Occipital lobe (tissue), 2 donors: ENCODE data around the gene ASPHD1. TPM values are rescaled to one million over a fixed set of nuclear protein-coding genes. Genes with fewer than 3 reads are reported as not detected.

Experiments
- DNase-seq: peaks from one replicate; lab custom pipeline; 2025; lab: John Stamatoyannopoulos, UW
- total RNA-seq: library from RNA; depleted of rRNA; stranded (reverse); fragments of >200 nt; gene quantifications from one replicate; pipeline ENCODE4 v1.2.3, GENCODE V29; 2014

The ASPHD1 gene
- total RNA-seq, 1 donor from 2014 or later: 17.2 TPM

DNA sequence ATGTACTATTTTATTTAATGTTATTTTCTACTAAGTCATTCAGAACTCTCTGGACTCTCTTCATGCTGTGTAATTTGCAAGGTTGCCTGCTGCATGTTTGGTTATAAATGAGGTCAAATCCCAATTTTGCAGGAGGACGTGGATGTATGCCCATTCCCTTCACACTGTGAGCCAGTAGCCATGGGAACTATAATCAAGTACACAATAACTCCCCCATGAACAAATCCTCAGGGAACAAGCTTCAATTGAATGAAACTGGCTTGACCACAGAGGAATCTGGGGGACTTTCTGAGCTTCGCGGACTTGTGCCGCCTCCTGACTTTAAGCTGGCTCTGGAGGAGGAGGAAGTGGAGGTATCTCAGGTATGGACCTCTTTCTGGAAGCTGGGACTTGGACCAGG, 40.4 kb downstream of the ASPHD1 start:
- DNase-seq: no peak

DNA sequence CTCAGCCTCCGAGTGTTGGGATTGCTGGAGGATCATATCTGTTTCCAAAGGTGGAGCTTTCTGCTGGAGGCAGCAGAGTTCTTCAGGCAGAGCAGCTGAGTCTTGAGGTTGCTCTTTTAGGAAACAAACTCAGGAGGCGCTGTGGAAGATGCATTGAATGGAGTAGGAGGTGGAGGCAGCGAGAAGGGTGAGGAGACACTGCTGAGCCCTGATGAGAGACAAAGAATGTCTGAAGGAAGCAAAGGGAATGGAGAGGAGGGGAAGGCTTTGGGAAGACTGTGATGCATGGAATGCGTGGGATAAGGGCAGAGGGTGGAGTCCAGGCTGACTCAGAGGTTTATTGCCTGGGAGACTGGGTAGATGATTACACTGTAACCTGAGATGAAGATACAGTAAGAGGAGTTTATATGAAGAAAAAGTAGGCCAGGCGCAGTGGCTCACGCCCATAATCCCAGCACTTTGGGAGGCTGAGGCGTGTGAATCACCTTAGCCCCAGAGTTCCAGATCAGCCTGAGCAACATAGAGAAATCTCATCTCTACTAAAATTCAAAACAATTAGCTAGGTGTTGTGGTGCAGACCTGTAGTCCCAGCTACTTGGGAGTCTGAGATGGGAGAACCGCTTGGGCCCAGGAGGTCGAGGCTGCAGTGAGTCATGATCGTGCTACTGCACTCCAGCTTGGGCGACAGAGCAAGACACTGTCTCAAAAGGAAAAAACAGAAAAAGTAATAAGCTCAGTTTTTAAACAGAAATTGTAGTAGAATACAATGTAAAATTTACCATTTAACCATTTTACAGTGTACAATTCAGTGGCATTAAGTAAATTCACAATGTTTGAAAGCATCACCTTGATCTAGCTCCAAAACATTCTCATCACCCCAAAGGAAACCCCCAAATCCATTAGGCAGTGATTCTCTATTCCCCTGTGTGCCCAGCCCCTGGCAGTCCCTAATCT, 43.8 kb downstream of the ASPHD1 start:
- no peak for DNase-seq

DNA sequence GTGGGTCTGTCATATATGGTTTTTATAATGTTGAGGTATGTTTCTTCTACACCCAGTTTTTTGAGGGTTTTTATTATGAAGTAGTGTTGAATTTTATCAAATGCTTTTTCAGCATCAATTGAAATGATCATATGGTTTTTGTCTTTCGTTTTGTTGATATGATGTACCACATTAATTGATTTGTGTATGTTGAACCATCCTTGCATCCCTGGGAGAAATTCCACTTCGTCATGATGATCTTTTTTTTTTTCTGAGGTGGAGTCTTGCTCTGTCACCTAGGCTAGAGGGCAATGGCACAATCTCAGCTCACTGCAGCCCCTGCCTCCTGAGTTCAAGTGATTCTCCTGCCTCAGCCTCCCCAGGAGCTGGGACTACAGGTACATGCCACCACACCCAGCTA, 47.6 kb downstream of the ASPHD1 start:
- no peak for DNase-seq

DNA sequence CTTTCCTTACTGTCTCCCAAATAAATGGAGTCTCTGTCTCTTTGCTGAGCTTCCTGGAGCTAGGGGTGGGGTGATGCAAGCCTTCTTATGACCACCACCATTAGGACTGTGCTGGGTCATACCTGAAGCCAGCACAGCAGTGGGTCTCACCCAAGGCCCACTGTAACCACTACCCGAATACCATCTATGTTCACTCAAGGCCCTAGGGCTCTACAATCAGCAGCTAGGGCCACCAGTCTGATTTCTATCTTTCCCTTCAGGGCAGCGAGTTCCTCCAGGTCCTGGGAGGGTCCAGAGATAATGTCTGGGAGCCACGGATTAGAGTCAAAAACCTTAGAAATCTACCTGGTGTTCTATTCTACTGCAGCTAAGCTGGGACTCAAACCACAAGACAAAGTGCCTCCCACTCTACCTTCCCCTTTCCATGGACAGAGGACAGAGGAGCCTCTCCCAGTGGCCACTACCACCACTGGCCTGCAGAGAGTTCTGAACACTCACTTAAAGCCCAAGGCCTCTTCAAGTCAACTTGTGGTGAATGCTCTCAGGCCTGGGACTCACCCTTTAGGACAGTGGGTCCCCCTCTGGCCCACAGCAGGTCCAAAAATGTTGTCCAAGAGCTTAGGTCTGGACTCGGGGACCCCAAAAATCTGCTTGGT, 50.6 kb downstream of the ASPHD1 start:
- DNase-seq: no peak

DNA sequence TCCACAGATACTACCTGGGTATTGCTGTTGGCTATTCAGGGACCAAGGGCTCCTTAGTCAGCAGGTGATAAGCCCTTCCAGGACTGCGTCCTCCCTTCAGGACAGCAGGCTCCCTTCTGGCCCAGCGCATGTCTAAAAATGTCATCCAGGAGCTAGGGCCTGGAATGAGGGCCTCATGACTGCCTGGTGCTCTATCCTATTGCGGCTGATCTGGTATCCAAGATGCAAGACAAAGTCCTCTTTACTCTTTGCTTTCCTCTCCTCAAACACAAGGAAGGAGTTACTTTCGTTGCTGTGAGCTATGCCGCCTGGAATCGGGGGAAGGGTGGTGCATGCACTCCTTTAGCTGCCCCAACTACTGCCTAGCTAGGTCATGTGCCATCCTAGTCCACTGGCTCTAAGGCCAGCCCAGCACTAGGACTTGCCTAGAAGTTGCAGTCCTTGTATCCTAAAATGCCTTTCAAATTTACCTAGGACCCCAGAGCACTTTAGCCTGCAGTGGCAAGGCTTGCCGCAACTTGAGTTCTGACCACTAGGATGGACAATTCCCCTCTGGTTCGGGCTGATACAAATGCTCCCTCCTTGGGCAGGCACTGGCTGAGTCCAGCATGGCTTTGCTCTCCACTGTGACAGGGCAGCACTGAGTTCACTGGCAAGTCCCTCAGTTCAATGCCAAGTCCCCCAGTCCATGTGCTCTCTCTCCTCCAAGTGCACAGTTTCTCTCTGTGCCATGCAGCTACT, 51.5 kb downstream of the ASPHD1 start:
- DNase-seq: no peak

Other genes starting within 250 kb of the ASPHD1 start
- gene SPN, start 237.2 kb upstream of the ASPHD1 start, total RNA-seq: 0.16 TPM
- gene QPRT, start 221.3 kb upstream of the ASPHD1 start, total RNA-seq: 4.4 TPM
- 0.31 TPM for gene C16orf54, start 154.5 kb upstream of the ASPHD1 start, total RNA-seq
- gene ZG16, start 122.2 kb upstream of the ASPHD1 start, total RNA-seq: not detected
- 35.7 TPM for gene KIF22, start 109.7 kb upstream of the ASPHD1 start, total RNA-seq
- gene MAZ, start 94.0 kb upstream of the ASPHD1 start, total RNA-seq: 271 TPM
- 20.6 TPM for gene PRRT2, start 88.3 kb upstream of the ASPHD1 start, total RNA-seq
- gene PAGR1, start 84.3 kb upstream of the ASPHD1 start, total RNA-seq: 10.8 TPM
- 6.1 TPM for gene MVP, start 80.0 kb upstream of the ASPHD1 start, total RNA-seq
- gene CDIPT, start 37.3 kb upstream of the ASPHD1 start, total RNA-seq: 47.1 TPM
- gene SEZ6L2, start 938 bp upstream of the ASPHD1 start, total RNA-seq: 32.1 TPM
- 15.6 TPM for gene KCTD13, start 25.7 kb downstream of the ASPHD1 start, total RNA-seq
- 22.5 TPM for gene TMEM219, start 61.6 kb downstream of the ASPHD1 start, total RNA-seq
- 49.8 TPM for gene TAOK2, start 73.4 kb downstream of the ASPHD1 start, total RNA-seq
- 13.1 TPM for gene HIRIP3, start 95.1 kb downstream of the ASPHD1 start, total RNA-seq
- 27.8 TPM for gene INO80E, start 95.8 kb downstream of the ASPHD1 start, total RNA-seq
- gene DOC2A, start 110.5 kb downstream of the ASPHD1 start, total RNA-seq: 10.5 TPM
- gene C16orf92, start 122.7 kb downstream of the ASPHD1 start, total RNA-seq: not detected
- gene TLCD3B, start 130.8 kb downstream of the ASPHD1 start, total RNA-seq: 12.5 TPM
- 57.4 TPM for gene ALDOA, start 165.3 kb downstream of the ASPHD1 start, total RNA-seq
- 81.4 TPM for gene PPP4C, start 175.5 kb downstream of the ASPHD1 start, total RNA-seq
- gene TBX6, start 191.4 kb downstream of the ASPHD1 start, total RNA-seq: 0.16 TPM
- 21.1 TPM for gene YPEL3, start 195.7 kb downstream of the ASPHD1 start, total RNA-seq
- 0.47 TPM for gene GDPD3, start 213.0 kb downstream of the ASPHD1 start, total RNA-seq
- 25.7 TPM for gene MAPK3, start 222.7 kb downstream of the ASPHD1 start, total RNA-seq